IMR-90 (cell line): ENCODE measurements around the gene GARIN5A. TPM values are rescaled to one million over a fixed set of nuclear protein-coding genes. Genes with fewer than 3 reads are reported as not detected.
A peak's percentile ranks its signal among the peaks of the same experiment; 100 is the strongest.

Experiments
- ATAC-seq: fragments of 200-7000 bp; cut with Tn5 transposase; 2 replicates; pipeline ENCODE4 v1.9.1; 2020; ENCODE audit warnings: low read depth, mild to moderate bottlenecking, moderate library complexity
- BruUV-seq: library from RNA; stranded (reverse); fragments of 400-500 nt; replicated peaks from 2 replicates; lab custom pipeline; 2021; lab: Mats Ljungman, UMichigan
- CTCF ChIA-PET: fragments of 300-600 bp; formaldehyde crosslinking; extraction: SDS; loops from one replicate; lab custom pipeline; 2021; ENCODE audit warnings: antibody characterized with exemption; lab: Yijun Ruan, JAX
- POLR2A ChIA-PET: fragments of 300-600 bp; sonication (Branson Sonifier 250); formaldehyde crosslinking; loops from one replicate; lab custom pipeline; 2022; ENCODE audit warnings: antibody characterized with exemption; ENCODE audit not compliant: unreplicated experiment; lab: Charles Lee
- DNase-seq: peaks from one replicate; pipeline ENCODE4 v3.0.0; 2013
- H2AFZ ChIP-seq: replicated peaks from 2 replicates; pipeline ENCODE3; 2013; ENCODE audit warnings: low read length, mild to moderate bottlenecking; ENCODE audit not compliant: poor library complexity
- H2AK5ac ChIP-seq: 2 replicates; pipeline ENCODE4 v1.6.1; 2013; ENCODE audit warnings: low read depth, low read length, inconsistent platforms
- H2AK9ac ChIP-seq: replicated peaks from 2 replicates; pipeline ENCODE3; 2013; ENCODE audit warnings: mild to moderate bottlenecking, low read depth, low read length, moderate library complexity; ENCODE audit not compliant: poor library complexity
- H2BK120ac ChIP-seq: 2 replicates; pipeline ENCODE4 v1.6.1; 2013; ENCODE audit warnings: low read depth, low read length, inconsistent platforms
- H2BK15ac ChIP-seq: 3 replicates; pipeline ENCODE4 v1.6.1; 2013; ENCODE audit warnings: low read depth, low read length, inconsistent platforms
- H2BK20ac ChIP-seq: 2 replicates; pipeline ENCODE4 v1.6.1; 2013; ENCODE audit warnings: low read depth, mild to moderate bottlenecking, inconsistent platforms, low read length, moderate library complexity
- H2BK5ac ChIP-seq: 2 replicates; pipeline ENCODE4 v1.6.1; 2013; ENCODE audit warnings: mild to moderate bottlenecking, low read depth, low read length, inconsistent platforms; ENCODE audit not compliant: poor library complexity, severe bottlenecking
- H3K14ac ChIP-seq: replicated peaks from 2 replicates; pipeline ENCODE4 v1.6.1; 2013; ENCODE audit warnings: low read depth, low read length, inconsistent platforms
- H3K18ac ChIP-seq: 2 replicates; pipeline ENCODE4 v1.6.1; 2013; ENCODE audit warnings: low read depth, low read length, control low read depth
- H3K23ac ChIP-seq: 2 replicates; pipeline ENCODE4 v1.6.1; 2013; ENCODE audit warnings: low read depth, low read length, inconsistent platforms
- H3K27ac ChIP-seq: 2 replicates; pipeline ENCODE4 v1.5.1; 2013; ENCODE audit warnings: mild to moderate bottlenecking, control low read depth, low read length; ENCODE audit not compliant: insufficient read depth
- H3K27me3 ChIP-seq: 2 replicates; pipeline ENCODE4 v1.6.1; 2013; ENCODE audit warnings: low read length; ENCODE audit not compliant: control insufficient read depth, insufficient read depth
- H3K36me3 ChIP-seq: 2 replicates; pipeline ENCODE4 v1.6.1; 2013; ENCODE audit warnings: low read length, mixed read lengths; ENCODE audit not compliant: control insufficient read depth, insufficient read depth
- H3K4ac ChIP-seq: 2 replicates; pipeline ENCODE4 v1.6.1; 2013; ENCODE audit warnings: low read depth, low read length, inconsistent platforms
- H3K4me1 ChIP-seq: 2 replicates; pipeline ENCODE4 v1.6.1; 2013; ENCODE audit warnings: low read length, mixed read lengths; ENCODE audit not compliant: control insufficient read depth, insufficient read depth
- H3K4me2 ChIP-seq: 2 replicates; pipeline ENCODE4 v1.6.1; 2013; ENCODE audit warnings: low read depth, mild to moderate bottlenecking, control low read depth, low read length, moderate library complexity
- H3K4me3 ChIP-seq: 2 replicates; pipeline ENCODE4 v1.5.1; 2013; ENCODE audit warnings: low read depth, mild to moderate bottlenecking, control low read depth, low read length, moderate library complexity; ENCODE audit not compliant: insufficient read depth
- H3K56ac ChIP-seq: 2 replicates; pipeline ENCODE4 v1.6.1; 2013; ENCODE audit warnings: low read length, inconsistent platforms; ENCODE audit not compliant: insufficient read depth; ENCODE audit errors: extremely low read depth
- H3K79me1 ChIP-seq, 2 experiments: 2 replicates each; pipeline ENCODE4 v1.6.1; 2013; ENCODE audit warnings: low read length in 2 of 2, inconsistent platforms in 1 of 2, low read depth in 1 of 2
- H3K9ac ChIP-seq: 2 replicates; pipeline ENCODE4 v1.6.1; 2013; ENCODE audit warnings: low read depth, low read length, control low read depth
- H3K9me1 ChIP-seq: 2 replicates; pipeline ENCODE4 v1.6.1; 2013; ENCODE audit warnings: low read length, inconsistent platforms; ENCODE audit not compliant: insufficient read depth
- H3K9me3 ChIP-seq: 2 replicates; pipeline ENCODE4 v1.6.1; 2013; ENCODE audit warnings: low read length; ENCODE audit not compliant: control insufficient read depth, insufficient read depth
- H4K20me1 ChIP-seq: 2 replicates; pipeline ENCODE4 v1.6.1; 2013; ENCODE audit warnings: low read length, inconsistent platforms; ENCODE audit not compliant: insufficient read depth
- H4K5ac ChIP-seq: 2 replicates; pipeline ENCODE4 v1.6.1; 2013; ENCODE audit warnings: mild to moderate bottlenecking, low read depth, low read length, control low read depth
- H4K8ac ChIP-seq, 2 experiments: 2 replicates each; pipeline ENCODE4 v1.6.1; 2013; ENCODE audit warnings: low read depth in 2 of 2, low read length in 2 of 2, control low read depth in 1 of 2, inconsistent platforms in 1 of 2
- H4K91ac ChIP-seq: 2 replicates; pipeline ENCODE4 v1.6.1; 2013; ENCODE audit warnings: low read depth, low read length, inconsistent platforms; ENCODE audit not compliant: insufficient read depth
- BHLHE40 ChIP-seq: fragments of 150-350 bp; IDR thresholded peaks from 2 replicates; pipeline ENCODE4 v1.6.1; 2016; ENCODE audit warnings: mild to moderate bottlenecking, low read depth, low read length
- CEBPB ChIP-seq: IDR thresholded peaks from 2 replicates; pipeline ENCODE4 v1.6.1; 2012; ENCODE audit warnings: low read depth, low read length, improper control_type of control experiment
- CHD1 ChIP-seq: IDR thresholded peaks from 2 replicates; pipeline ENCODE4 v1.6.1; 2012; ENCODE audit warnings: low read depth, low read length, improper control_type of control experiment
- MAZ ChIP-seq: IDR thresholded peaks from 2 replicates; pipeline ENCODE4 v1.6.1; 2012; ENCODE audit warnings: low read depth, mild to moderate bottlenecking, low read length, improper control_type of control experiment, moderate library complexity, borderline replicate concordance
- MXI1 ChIP-seq: IDR thresholded peaks from 2 replicates; pipeline ENCODE4 v1.6.1; 2012; ENCODE audit warnings: low read depth, mild to moderate bottlenecking, low read length, moderate library complexity, borderline replicate concordance
- NFE2L2 ChIP-seq: fragments of 150-350 bp; IDR thresholded peaks from 2 replicates; pipeline ENCODE4 v1.6.1; 2016; ENCODE audit warnings: low read depth, mild to moderate bottlenecking, low read length
- POLR2A ChIP-seq: IDR thresholded peaks from 2 replicates; pipeline ENCODE4 v1.6.1; 2012; ENCODE audit warnings: mild to moderate bottlenecking, low read depth, low read length
- RAD21 ChIP-seq: IDR thresholded peaks from 2 replicates; pipeline ENCODE4 v1.6.1; 2012; ENCODE audit warnings: low read length, improper control_type of control experiment
- RCOR1 ChIP-seq: IDR thresholded peaks from 2 replicates; pipeline ENCODE4 v1.6.1; 2012; ENCODE audit warnings: mild to moderate bottlenecking, low read length, improper control_type of control experiment; ENCODE audit not compliant: insufficient replicate concordance
- RFX5 ChIP-seq: IDR thresholded peaks from 2 replicates; pipeline ENCODE4 v1.8.0; 2012; ENCODE audit warnings: low read depth, mild to moderate bottlenecking, low read length, moderate library complexity
- SMC3 ChIP-seq: fragments of 150-350 bp; IDR thresholded peaks from 2 replicates; pipeline ENCODE4 v1.6.1; 2016; ENCODE audit warnings: low read depth, mild to moderate bottlenecking, antibody characterized with exemption, low read length, moderate library complexity
- WGBS, 2 experiments: methylation state at CpG; one replicate each; pipeline versions ENCODE4 v1.1.5 to v1.1.7; 2013; ENCODE audit warnings: missing lambda C conversion rate in 2 of 2; ENCODE audit not compliant: insufficient read length in 1 of 2; ENCODE audit errors: extremely low coverage in 2 of 2; 5-methylcytosine and 5-hydroxymethylcytosine counted together
- dilution Hi-C: fragments of 300-500 bp; cut with HindIII; formaldehyde crosslinking; loops from one replicate; pipeline ENCODE4 v1.14.3; 2018; ENCODE audit warnings: low sequenced_read_pairs; ENCODE audit not compliant: unreplicated experiment
- in situ Hi-C: fragments of 300-500 bp; cut with MboI; formaldehyde crosslinking; loops from 3 replicates; pipeline ENCODE4 v1.14.3; 2019; ENCODE audit warnings: low sequenced_read_pairs, inconsistent platforms, mixed read lengths
- intact Hi-C: fragments of 100-400 bp; cut with micrococcal nuclease; formaldehyde crosslinking; loops from 2 replicates; pipeline ENCODE4 v1.10.0; 2022
- polyA plus RNA-seq, 3 experiments: library from polyadenylated mRNA; depleted of rRNA; stranded (reverse); fragments of >200 nt; gene quantifications; 2 replicates each; pipeline ENCODE4 v1.2.3, GENCODE V29; 2012; ENCODE audit warnings: low replicate concordance in 1 of 3
- total RNA-seq: library from RNA; depleted of rRNA; stranded (reverse); fragments of >200 nt; gene quantifications from 2 replicates; pipeline ENCODE4 v1.2.3, GENCODE V29; 2012
- TF ChIP-seq, protein P1 (sequence below): fragments of 150-350 bp; IDR thresholded peaks from 2 replicates; pipeline ENCODE4 v1.6.1; 2016; ENCODE audit warnings: low read depth, mild to moderate bottlenecking, low read length, moderate library complexity, borderline replicate concordance

The GARIN5A gene
- total and polyA plus RNA-seq, 2 of the 4 experiments (the other 2 are of a cell fraction): 0.53 TPM; not detected in 1

DNA sequence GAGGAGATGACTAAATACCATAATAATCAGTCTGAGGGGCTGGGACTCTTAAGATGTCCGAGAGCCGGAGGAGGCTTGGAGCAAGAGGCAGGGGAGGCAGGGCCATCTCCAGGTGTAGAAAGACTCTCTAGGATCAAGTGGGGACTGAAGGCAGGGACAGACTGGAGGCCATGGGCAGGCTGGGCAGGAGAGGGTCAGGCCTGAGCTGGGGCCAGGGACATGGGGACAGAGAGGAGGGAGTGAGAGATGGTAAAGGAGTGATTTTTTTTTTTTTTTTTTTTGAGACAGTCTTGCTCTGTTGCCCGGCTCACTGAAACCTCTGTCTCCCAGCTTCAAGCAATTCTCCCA, 32.2 kb upstream of the GARIN5A start:
- Histone ChIP-seq H2AFZ (no peak overlapping the region), H3K27ac (no peak overlapping the region), H4K5ac (no peak overlapping the region), H4K20me1 (no peaks in the 10 kb centered on the region), H4K91ac (no peak overlapping the region), H3K4ac (no peak overlapping the region), H3K56ac (no peak overlapping the region), H2BK15ac (no peak overlapping the region), H3K9ac (no peak overlapping the region), H2AK5ac (no peak overlapping the region), H3K4me2 (no peak overlapping the region), H3K14ac (no peak overlapping the region), H3K27me3 (no peaks in the 10 kb centered on the region), H3K79me1 (peaks cover 5 to 10% of the 10 kb centered on the region in 2 experiments; a peak in 3 of 4 replicates), H3K9me3 (no peaks in the 10 kb centered on the region), H3K23ac (0 out of 2 replicates have a peak overlapping the region, but pooled peaks have one; percentile 2), H2AK9ac (no peak overlapping the region), H2BK120ac (no peak overlapping the region), H3K4me3 (no peak overlapping the region), H3K4me1 (peaks cover 3% of the 10 kb centered on the region), H2BK20ac (no peak overlapping the region), H4K8ac (no peak overlapping the region), H3K9me1 (no peaks in the 10 kb centered on the region; the same call in 1 of the 2 replicates), H3K18ac (no peak overlapping the region), H2BK5ac (no peak overlapping the region), H3K36me3 (peaks cover 3% of the 10 kb centered on the region; the same call in 1 of the 2 replicates)
- BruUV-seq: no TSS peak
- ChIA-PET CTCF (no interaction called here), POLR2A (no interaction called here)
- in situ Hi-C loops (no loop called here), dilution Hi-C loops (no loop called here), intact Hi-C loops (no loop called here)
- ATAC-seq (no peak), DNase-seq (no peak)
- no CpG with 5 or more reads among the region's 3 CpGs for WGBS, 2 experiments
- TF ChIP-seq POLR2A (no peak), BHLHE40 (no peak), RFX5 (no peak), RCOR1 (no peak), MAZ (no peak), NFE2L2 (no peak), CEBPB (no peak), CHD1 (no peak), SMC3 (no peak), RAD21 (no peak), MXI1 (no peak)
- TF ChIP-seq, protein P1, sequence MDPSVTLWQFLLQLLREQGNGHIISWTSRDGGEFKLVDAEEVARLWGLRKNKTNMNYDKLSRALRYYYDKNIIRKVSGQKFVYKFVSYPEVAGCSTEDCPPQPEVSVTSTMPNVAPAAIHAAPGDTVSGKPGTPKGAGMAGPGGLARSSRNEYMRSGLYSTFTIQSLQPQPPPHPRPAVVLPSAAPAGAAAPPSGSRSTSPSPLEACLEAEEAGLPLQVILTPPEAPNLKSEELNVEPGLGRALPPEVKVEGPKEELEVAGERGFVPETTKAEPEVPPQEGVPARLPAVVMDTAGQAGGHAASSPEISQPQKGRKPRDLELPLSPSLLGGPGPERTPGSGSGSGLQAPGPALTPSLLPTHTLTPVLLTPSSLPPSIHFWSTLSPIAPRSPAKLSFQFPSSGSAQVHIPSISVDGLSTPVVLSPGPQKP: no peak
